Activated CD4-positive, alpha-beta T cell treated with anti-CD3 and anti-CD28 coated beads for 4 hours (primary cell): Measurements from ENCODE around the gene ZNF883.
"Not testable (repeated sequence)": the region's sequence is repeated elsewhere in the genome, so short reads cannot be mapped to it uniquely, and the experiment has no call there.

ENCODE experiments used
- DNase-seq, 2 donors: peaks; one replicate each; pipeline ENCODE4 v3.0.0-alpha.2; 2020

ZNF883 gene

DNA sequence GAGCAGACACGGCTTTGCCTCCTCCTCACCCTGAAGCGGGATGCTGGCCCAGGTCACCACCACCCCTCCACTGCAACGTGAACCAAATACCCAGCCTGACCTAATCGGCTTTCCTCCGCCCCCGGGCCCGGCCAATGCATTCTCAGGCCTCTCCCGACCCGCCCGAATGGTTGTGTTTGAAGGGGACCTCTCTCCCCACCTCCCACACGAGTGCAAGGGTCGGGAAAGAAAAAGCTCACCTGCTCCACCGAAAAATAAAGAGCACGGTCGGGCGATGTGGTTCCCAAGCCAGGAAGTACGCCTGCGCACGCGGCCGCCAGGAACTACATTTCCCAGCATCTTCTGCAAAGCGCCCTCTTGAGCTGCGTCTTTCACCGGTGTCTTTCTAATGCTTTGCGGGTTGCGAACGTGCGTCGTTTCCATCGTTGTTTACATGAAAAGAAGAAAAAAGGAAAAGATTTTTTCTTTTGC is at the start of gene ZNF883:
ZNF883 (minus strand) TSS at position 282 of the 471 bp plus-strand sequence.
- DNase-seq: peak in 1 of 2 donors; percentile 6

DNA sequence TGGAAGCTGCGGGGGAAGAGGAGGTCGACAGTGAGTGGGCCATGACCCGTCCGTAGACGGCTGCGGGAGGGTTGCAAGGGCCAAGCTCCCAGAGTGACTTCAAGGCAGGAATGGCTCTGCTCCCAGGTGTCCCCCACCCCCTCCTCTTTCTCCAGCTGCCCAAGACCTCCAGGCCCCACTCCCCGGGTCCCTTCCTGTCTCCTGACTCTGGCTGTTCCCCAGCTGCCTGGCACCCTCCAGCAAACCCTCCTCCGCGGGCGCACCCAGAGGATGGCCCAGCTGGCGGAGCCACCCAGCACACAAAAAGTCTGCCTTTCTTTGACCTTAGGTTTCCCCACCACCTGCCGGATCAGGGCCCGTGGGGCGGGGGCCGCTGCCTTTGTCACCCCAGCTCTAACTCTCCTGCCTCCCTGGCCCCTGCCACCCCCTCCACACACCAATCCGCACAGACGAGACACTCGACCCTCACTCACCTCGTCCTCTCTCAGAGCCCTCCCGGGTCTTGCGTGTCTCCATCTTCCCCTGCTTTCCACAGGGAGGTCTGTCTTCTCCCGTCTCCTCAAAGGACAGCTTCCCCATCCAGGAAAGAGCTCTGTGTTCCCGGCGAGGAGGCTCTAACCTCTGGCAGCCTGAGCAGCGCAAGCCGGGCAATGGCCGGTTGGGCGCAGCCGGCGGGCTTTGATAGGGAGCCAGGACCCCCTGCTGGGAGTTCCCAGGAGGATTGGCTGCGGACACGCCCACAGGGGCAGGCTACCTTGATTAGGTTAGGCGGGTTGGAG is 49.3 kb upstream of the ZNF883 start:
- not testable (repeated sequence) for DNase-seq

DNA sequence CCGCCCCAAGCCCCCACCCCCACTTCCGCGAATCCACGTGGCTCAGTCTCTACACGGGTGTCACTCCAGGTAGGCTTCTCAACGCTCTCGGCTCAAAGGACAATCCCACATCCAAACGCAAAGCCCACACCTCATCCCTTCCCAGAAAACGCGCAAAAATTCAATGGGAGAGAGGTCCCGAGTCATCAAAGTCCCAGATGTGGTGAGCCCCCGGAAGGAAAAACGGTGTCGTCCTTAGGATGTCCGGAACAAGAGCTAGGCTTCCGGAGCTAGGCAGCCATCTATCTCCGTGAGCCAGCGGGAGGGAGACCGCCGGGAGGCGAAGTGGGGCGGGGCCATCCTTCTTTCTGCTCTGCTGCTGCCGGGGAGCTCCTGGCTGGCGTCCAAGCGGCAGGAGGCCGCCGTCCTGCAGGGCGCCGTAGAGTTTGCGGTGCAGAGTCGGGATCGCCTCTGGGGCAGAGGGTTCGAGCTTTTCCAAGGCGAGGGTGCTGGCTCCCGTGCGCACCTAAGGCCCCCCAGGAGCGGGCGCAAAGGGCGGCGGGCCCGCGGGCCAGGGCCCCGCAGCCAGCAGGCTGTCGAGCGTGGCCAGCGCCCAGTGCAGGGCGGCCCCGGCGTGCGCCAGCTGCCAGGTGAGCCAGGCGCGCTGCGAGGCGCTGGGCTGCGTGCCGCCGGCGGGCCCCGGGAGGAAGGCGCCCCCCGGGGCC is 47.7 kb upstream of the ZNF883 start:
- DNase-seq: not testable (repeated sequence)

DNA sequence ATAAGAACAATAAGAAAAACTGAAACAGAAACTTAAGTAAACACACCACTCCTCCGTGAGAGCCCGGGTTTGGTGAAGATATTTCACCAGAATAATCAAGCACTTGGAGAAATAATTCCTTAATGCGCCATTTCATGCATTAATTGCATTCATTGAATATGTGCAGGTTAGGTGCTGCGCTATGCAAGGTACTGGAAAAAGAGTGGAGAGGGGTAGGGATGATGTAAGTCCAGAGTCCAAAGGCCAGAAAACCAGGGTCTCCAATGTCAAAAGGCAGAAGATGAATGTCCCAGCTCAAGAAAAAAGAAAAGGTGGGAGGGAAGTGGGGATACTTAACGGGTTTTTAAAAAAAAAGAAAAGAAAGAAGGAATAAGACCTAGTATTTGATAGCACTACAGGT is 45.2 kb upstream of the ZNF883 start:
- DNase-seq: no peak

DNA sequence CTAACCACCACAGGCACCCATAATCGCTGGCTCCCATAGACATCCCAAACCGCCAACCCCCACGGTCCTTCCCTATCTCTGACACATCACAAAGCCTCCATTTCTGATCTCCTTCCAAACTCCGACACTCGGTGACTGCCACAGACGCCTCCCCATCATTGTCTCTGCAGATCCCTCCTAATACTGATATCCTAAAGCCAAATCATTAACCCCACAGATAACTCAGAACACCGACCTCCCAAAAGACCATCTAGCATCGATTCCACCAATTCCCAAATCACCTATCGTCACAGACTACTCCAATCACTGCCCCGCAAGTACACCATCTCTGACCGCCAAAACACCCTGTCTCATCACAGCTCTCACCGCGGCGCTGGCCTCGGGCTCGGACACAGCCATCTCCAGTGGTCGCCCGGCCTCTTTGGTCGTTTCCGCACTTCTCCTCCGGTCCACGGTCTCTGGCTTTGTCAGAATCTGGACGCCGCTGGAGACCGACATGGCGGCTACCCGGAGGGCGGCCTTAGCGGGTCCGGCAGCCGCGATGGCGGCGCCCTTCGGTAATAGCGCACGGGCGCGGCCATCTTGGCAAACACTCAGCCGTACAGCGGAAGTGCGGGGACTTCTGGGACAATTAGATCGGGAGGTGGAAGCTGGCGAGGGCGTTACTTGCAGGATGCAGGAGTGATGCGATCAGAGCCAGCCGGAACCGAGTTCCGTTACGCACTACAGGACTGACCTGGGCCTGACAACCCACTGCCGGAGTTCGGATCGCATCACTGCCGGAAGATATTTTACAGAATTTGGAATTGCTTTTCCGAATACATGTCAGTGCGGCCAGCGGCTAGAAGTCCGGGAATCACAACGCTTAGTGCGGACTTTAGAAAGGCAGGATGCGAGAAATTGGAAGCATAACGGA is 44.5 kb upstream of the ZNF883 start, which contains the start of gene ZFP37:
ZFP37 (minus strand) TSS at position 534 of the 916 bp plus-strand sequence; CDS start at position 498, 36 bp downstream.
- peak; percentile 68 to 69 for DNase-seq

DNA sequence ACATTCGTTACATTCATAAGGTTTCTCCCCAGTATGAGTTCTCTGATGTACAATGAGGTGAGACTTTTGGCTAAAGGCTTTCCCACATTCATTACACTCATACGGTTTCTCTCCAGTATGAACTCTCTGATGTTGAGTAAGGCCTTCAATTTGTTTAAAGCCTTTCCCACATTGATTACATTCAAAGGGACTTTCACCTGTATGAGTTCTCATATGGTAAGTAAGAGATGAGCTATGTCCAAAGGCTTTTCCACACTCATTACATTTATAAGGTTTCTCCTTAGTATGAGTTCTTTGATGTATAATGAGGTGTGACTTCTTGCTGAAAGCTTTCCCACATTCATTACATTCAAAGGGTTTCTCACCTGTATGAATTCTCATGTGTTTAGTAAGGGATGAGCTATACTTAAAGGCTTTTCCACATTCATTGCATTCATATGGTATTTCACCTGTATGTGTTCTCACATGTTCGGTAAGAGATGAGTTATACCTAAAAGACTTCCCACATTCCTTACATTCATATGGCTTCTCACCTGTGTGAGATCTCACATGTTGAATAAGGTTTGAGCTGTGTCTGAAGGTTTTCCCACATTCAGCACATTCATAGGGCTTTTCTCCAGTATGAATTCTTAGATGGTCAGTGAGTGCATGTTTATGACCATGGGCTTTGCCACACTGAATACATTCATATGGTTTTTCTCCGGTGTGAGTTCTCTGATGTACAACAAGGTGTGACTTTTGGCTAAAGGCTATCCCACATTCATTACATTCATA is 31.1 kb upstream of the ZNF883 start:
- no peak for DNase-seq

DNA sequence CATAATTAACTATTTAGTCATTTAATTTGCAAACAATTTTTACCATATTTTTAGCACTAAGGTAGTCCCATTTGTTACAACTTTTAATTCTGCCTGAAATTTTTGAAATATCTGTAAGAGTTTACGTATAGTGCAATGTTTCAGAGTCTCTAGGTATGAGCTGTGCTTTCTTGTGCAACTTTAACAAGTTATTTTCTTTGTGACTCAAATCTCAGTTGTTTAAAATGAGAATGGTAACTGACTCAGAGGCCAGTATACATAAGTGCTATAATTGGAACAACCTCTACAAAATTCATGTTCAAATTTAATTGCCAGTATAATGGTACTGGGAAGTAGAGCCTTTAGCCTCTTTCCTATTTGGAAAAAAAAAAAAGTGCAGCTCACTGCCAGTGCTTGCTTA is 14.2 kb upstream of the ZNF883 start:
- DNase-seq: no peak

DNA sequence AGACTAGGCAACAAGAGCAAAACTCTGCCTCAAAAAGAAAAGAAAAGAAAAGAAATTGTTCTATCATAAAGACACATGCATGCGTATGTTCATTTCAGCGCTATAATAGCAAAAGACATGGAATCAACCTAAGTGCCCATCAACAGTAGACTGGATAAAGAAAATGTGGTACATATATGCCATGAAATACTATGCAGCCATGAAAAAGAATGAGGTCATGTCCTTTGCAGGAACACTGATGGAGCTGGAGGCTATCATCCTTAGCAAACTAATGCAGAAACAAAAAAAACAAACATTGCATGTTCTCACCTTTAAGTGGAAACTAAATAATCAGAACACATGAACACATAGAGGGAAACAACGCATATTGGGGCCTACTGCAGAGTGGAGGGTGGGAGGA is 6.3 kb upstream of the ZNF883 start:
- no peak for DNase-seq

DNA sequence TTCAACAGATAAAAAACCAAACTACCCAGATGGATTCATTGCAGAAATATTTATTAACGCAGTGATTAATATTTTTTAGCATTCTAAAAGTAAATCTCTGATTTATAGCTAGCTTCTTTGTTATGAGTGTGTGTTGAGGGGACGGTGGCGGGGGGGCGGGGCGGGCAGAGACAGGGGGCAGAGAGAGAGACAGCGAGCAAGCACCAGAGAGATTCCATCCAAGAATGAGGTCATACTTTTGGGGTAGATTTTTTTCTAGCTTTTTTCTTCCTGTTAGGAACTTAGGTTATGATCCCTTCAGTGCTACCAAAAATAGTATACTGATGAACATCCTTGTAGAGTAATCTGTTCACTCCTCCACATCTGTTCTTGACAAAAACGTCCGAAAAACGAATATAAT is 500 bp upstream of the ZNF883 start:
- no peak for DNase-seq

DNA sequence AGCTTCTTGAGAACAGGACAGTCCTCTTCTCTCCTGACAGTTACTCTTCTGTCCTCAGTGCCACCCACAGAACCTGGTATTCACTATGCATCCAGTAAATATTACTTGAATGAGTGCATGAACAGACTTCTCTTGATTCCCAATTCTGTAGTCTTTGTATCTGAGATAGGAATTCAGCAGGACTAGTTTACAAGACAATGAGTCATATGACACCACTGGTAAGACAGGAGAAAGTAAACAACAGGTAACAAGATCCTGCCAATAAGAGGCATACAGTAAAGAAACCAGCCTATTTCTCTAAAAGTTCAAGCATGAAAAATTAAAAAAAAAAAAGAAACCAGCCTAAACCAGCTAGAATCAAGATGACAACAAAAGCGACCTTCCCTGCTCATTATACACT is 6.2 kb downstream of the ZNF883 start:
- DNase-seq: no peak

DNA sequence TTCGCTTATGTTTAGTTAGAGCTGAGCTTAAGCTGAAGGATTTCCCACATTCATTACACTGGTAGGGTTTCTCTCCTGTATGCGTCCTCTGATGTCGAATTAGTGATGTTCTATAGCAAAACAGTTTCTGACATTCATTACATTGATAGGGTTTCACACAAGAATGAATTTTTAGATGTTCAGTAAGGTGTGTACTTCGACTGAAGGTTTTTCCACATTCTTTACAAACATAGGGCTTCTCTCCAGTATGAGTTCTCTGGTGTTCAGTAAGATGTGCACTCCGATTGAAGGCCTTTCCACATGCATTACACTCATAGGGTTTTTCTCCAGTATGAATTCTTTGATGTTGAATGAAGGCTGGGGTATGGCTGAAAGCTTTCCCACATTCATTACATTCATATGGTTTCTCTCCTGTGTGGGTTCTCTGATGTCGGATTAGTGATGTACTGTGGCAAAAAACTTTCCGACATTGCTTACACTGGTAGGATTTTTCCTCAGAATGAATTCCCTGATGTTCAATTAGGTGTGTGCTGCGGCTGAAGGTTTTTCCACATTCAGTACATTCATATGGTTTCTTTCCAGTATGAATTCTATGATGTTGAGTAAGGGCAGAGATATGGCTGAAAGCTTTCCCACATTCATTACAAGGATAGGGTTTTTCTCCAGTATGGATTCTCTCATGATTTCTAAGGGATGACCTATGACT is 14.6 kb downstream of the ZNF883 start:
- DNase-seq: no peak

DNA sequence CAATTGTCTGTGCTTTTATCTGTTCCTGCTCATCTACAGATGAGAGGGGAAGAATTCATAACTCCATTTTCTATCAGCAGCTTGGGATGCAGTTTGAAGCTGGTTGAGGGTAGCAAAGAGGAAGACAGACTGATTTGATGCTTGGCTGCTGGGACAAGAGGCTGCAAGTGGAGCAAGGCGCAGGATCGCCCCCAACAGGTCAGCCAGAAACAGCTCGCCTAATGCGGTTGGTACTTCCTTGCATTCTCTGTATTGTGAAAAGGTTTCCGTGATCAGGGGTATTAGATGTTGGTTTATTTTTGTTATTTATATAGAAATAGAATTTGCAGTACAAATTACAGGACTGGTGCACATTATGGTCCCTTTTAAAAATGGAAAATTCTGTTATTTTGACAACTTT is 40.6 kb downstream of the ZNF883 start:
- no peak for DNase-seq

DNA sequence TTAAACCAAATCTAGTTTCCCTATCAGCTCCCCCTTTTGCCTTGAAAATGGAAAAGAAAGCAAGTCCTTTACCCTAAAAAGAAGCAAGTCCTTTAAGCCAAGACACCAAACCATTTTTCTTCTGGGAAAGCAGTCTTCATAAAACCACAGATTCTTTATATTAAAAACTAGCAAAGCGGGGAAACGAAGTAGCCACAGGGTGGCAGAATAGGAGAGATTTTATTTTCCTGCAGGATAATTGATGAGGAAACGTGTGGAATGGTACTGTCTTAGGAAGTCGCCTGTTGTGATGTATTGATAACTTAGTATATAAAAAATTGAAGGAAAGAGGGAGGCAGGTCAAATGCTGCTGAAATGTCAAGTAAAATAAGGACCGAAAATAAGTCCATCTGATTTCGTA is 41.1 kb downstream of the ZNF883 start:
- DNase-seq: no peak

DNA sequence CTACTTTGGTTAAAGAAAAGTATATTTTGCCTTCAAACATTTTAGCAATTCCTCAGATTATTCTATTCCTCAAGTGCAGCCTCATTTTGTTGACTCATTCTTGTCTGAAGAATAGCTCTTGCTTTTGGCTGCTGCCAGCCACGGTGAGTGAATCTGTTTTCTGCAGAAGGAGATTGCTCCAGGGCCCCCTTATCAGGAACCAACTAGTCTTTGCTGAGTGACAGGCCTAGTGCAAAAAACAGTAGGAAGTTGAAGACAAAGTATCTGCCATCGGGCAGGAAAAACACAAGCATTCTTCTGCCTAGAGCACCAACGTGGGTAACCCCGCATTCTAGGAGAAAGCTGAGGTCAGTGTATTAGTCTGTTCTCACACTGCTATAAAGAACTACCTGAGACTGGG is 42.3 kb downstream of the ZNF883 start:
- no peak for DNase-seq

DNA sequence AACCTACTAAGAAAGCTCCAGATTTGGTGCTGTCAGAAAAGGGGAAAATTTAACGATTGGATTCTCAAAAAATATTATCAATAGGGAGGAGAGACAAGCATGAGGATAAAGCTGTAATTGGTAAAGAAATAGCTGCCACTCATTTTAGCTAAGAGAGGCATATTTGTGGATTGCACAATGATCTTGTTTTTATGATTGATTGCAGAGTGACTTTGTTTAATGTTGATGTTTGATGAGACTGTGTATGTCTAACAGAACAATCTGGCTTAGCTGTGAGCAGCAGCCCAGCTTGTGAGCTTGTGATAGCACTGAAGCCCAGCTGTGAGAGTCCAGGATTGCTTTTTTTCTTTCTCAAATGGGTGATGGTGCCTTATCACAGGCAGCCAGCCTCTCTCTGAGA is 56.4 kb downstream of the ZNF883 start:
- DNase-seq: no peak

DNA sequence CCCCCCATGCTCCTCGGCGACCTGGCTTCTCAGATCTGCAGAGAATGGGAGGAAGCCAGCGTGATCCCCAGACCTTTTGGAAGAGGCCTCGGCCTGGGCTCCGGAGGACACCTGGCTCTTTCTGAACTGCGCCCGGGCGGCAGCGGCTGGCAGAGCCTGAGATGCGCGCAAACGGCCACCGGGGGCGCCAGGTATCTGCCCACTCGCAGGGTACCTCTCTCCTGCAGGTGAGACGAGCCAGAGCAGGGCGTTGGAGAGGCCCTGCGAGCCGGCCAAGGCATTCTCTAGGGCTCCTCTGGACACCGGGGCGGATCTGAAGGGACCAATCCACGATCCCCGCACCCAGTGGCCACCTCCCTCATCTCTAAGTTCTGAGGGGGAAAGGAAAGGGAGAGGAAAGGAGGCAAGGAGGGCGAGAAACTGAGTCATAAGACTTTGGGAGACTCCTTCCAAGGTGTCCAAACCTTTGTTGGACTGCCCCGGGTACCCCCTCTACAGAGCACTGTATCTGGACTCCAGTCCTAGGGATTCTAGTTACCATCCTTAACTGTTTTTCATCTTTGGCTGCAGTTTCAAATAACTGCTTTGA is 66.3 kb downstream of the ZNF883 start:
- DNase-seq: no peak

DNA sequence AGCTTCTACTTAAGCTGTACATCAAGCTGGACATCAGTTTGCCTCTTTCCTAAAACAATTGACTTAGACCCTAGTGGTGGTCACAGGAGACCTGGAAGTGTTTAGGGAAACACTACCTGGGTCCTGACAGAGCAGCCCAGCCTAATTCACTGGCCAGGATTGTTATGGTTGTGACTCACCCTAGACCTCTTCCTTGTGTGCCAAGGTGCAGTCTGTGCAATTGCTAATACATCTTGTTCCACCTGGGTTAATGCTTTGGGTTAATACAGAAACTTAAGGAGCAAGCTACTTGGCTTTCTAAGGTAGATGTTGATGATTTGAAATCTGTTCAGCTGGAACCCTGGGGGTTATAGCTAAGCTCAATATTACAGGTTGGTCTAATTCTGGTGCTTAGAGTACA is 72.6 kb downstream of the ZNF883 start:
- no peak for DNase-seq

DNA sequence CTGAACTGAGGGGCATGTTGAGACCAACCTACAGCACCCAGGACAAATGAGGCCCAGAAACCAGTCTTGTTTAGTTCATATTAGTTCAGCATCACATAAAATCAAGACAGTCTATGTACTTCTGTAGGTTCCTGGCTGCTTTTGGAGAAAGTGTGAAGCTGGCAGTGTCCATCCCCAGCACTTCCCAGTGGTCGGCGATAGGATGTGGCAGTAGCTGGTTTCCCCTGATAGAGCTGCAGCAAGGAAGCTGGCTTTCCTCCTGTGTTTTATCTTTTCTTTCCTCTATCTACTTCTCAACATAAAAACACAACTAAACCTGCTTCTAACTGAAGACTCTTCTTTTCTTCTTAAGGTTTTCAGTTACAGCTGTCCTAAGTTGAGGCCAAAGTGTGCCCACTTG is 78.3 kb downstream of the ZNF883 start:
- no peak for DNase-seq

DNA sequence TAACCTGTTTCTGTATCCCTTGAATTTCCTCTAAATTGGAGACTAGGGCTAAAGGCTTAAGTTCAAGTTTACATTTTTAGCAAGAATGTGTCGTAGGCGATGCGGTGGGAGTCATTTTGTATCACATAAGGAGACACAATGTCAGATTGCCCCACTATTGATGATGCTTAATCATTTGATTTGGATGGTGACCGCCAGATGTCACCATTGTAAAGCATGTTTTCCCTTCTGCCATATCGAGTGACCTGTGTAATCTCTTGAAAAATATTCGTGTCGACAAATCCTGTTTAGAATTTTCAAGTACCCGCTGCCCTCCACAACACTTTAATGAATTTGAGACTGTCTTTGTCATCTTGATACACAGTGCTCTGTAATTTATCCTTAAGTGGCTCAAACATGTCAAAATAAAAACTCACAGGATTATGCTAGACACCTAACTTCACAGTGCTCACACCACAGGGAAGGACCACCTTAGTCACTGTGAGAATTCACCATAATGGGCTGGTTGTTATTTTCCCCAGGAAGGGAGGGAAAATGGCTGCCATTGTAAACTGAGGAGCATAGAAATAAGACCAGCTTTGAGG is 86.8 kb downstream of the ZNF883 start:
- no peak for DNase-seq

DNA sequence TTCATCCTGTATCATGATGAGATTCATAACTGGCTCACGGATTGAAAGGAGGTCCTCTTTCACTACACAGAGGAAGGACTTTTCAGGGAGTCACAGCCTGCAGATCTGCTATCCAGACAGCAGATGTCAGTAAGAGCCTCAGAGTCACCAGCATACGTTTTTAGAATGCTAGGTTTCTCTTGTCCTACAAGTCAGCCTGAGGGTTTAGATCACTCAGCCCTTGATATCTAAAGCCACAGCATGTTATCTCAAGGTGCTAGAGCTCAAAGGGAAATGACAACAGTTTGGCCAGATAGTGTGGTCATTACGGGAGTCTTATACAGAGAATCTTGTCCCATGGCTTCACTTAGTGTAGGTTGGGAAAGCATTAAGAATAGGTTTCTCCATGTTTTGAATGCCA is 90.4 kb downstream of the ZNF883 start:
- DNase-seq: no peak

DNA sequence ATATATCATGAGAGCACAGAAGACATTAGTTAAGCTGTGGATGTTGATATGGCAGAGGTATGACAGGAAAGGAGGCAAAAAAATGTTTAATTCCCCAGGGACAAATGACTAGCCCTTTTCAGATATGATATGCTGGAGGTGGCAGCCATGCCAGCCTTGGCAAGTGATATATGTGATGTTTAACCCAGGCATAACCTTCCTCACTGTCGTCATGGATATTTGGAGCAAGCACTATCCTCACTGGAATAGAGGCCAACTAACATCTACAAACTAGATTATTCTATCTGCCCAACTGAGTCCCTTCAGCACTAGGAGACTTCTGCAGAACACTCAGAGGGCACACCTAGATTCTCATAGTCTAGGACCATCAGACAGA is 94.0 kb downstream of the ZNF883 start:
- no peak for DNase-seq
